Prostate gland (tissue), 2 donors: ENCODE results near the gene NCCRP1. TPM values are rescaled to one million over a fixed set of nuclear protein-coding genes. Genes with fewer than 3 reads are reported as not detected.

Experiments
- DNase-seq: peaks from one replicate; pipeline ENCODE4 v3.0.0-alpha.2; 2019; ENCODE audit warnings: low spot score
- H3K27ac ChIP-seq, 2 donors: fragments of 200-600 bp; sonication (generic); 2 replicates each; pipeline ENCODE4 v1.5.1; 2017 to 2019
- H3K27me3 ChIP-seq: fragments of 200-600 bp; sonication (generic); replicated peaks from 2 replicates; pipeline ENCODE4 v1.5.1; 2019; ENCODE audit not compliant: insufficient read depth
- H3K36me3 ChIP-seq, 2 donors: fragments of 200-600 bp; sonication (generic); 1 replicate in 1 of 2; 2 replicates in 1 of 2; pipeline versions ENCODE4 v1.5.1 to v1.8.1; 2017 to 2019
- H3K4me1 ChIP-seq: fragments of 200-600 bp; sonication (generic); replicated peaks from 2 replicates; pipeline ENCODE4 v1.5.1; 2019
- H3K4me3 ChIP-seq, 2 donors: fragments of 200-600 bp; sonication (generic); 2 replicates each; pipeline ENCODE4 v1.5.1; 2017 to 2019
- H3K9me3 ChIP-seq: fragments of 200-600 bp; sonication (generic); 2 replicates; pipeline ENCODE4 v1.5.1; 2017
- POLR2A ChIP-seq: fragments of 450-650 bp; IDR thresholded peaks from one replicate; pipeline ENCODE4 v1.6.1; 2016; ENCODE audit warnings: antibody characterized with exemption, mild to moderate bottlenecking
- POLR2AphosphoS5 ChIP-seq: sonication (generic); formaldehyde crosslinking; IDR thresholded peaks from one replicate; pipeline ENCODE4 v1.6.1; 2017; ENCODE audit warnings: antibody characterized with exemption
- WGBS: methylation state at CpG from one replicate; pipeline ENCODE4 v1.1.5; 2018; 5-methylcytosine and 5-hydroxymethylcytosine counted together
- intact Hi-C: fragments of 100-400 bp; cut with DNase I; formaldehyde crosslinking; loops from one replicate; pipeline ENCODE4 v1.14.2; 2022
- total RNA-seq, 2 donors: library from RNA; depleted of rRNA; stranded (reverse); fragments of >200 nt; gene quantifications; one replicate each; pipeline ENCODE4 v1.1.0, GENCODE V29; 2016
- TF ChIP-seq, protein P1 (sequence below), 4 experiments: fragments of 200-600 bp in 2 of 4; fragments of 450-650 bp in 2 of 4; sonication (generic) in 2 of 4; IDR thresholded peaks; 1 replicate in 3 of 4; 2 replicates in 1 of 4; pipeline ENCODE4 v1.5.1; 2016 to 2019; ENCODE audit warnings: antibody characterized with exemption in 4 of 4, mild to moderate bottlenecking in 2 of 4, moderate library complexity in 2 of 4

Gene NCCRP1
- total RNA-seq, 2 donors from 2014 or later = 1.4 to 2.7 TPM

DNA sequence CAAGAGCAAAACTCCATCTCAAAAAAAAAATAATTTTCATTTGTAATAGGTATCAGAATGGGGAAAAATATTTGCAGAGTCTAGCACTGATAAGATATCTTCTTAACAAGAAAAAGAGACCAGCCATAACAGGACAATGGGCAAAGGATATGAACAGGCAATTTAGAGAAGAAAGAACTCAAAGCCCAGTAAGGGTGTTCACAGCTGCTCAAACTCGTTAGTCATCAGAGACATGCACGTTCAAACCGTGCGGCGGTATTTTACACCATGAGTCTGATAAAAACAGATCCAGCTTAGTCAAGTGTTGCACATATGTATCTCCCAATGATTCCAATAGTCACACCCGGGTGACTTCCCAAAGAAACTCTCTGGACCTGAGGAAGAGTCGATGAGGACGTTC, 13.7 kb upstream of the NCCRP1 start:
- DNase-seq = no peak
- no peaks in the 10 kb centered on the region for H3K9me3 ChIP-seq
- TF ChIP-seq, protein P1, sequence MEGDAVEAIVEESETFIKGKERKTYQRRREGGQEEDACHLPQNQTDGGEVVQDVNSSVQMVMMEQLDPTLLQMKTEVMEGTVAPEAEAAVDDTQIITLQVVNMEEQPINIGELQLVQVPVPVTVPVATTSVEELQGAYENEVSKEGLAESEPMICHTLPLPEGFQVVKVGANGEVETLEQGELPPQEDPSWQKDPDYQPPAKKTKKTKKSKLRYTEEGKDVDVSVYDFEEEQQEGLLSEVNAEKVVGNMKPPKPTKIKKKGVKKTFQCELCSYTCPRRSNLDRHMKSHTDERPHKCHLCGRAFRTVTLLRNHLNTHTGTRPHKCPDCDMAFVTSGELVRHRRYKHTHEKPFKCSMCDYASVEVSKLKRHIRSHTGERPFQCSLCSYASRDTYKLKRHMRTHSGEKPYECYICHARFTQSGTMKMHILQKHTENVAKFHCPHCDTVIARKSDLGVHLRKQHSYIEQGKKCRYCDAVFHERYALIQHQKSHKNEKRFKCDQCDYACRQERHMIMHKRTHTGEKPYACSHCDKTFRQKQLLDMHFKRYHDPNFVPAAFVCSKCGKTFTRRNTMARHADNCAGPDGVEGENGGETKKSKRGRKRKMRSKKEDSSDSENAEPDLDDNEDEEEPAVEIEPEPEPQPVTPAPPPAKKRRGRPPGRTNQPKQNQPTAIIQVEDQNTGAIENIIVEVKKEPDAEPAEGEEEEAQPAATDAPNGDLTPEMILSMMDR (IDR thresholded peaks at IDR 0.05) = no peak
- TF ChIP-seq POLR2AphosphoS5 = no peak
- no peak for TF ChIP-seq POLR2A
- H3K4me3 ChIP-seq = no peak overlapping the region
- 94% methylated on average over 8 of the region's 8 CpGs for WGBS
- intact Hi-C loops = no loop called here
- H3K4me1 ChIP-seq = no peaks in the 10 kb centered on the region
- peaks cover 0 to 2% of the 10 kb centered on the region in 2 donors for H3K36me3 ChIP-seq
- H3K27me3 ChIP-seq = no peaks in the 10 kb centered on the region
- no peak overlapping the region for H3K27ac ChIP-seq

DNA sequence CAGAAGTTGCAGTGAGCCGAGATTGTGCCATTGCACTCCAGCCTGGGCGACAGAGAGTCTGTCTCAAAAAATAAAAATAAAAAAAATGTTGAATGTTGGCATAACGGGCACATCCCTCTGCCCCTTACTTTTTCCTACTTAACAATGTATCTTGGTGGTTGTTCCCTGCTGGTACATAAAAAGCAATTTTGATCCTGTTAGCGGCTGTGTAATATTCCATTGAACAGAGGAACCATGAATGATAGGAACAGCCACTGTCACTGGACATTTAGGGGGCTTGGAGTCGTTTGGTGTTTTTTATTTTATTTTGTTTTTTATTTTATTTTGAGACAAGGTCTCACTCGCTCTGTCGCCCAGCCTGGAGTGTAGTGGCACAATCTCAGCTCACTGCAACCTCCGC, 10.4 kb upstream of the NCCRP1 start:
- TF ChIP-seq, protein P1 (IDR thresholded peaks at IDR 0.05) = no peak
- TF ChIP-seq POLR2AphosphoS5 (no peak), POLR2A (no peak)
- no peak for DNase-seq
- Histone ChIP-seq H3K9me3 (no peaks in the 10 kb centered on the region), H3K36me3 (no peaks in the 10 kb centered on the region), H3K27ac (no peak overlapping the region), H3K4me1 (no peaks in the 10 kb centered on the region), H3K4me3 (no peak overlapping the region), H3K27me3 (no peaks in the 10 kb centered on the region)
- intact Hi-C loops = loop anchor here (5.0 kb wide), 1 partner anchor 64 kb away; no protein-coding TSS in a partner anchor
- 90% methylated on average over 8 of the region's 8 CpGs for WGBS

DNA sequence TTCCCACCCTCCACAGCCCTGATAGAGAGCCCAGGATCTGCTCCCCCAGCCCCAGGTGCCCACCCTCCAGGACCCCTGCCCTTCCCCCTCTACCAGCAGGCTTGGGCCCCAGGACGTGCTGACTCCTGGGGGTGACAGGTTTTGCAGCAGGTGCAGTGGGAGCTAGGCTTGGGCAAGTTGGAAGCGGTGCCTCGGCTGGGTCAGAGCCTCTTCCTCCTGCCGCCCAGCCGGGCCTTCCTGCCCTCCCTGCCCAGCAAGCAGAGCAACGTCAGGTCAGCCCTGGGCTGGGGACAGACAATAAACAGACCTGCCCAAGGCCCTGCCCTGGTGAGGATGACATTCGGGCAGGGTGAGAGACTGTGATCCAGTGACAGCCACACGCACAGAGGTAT, 9.2 kb upstream of the NCCRP1 start:
- Histone ChIP-seq H3K36me3 (no peaks in the 10 kb centered on the region), H3K4me3 (no peak overlapping the region), H3K27ac (no peak overlapping the region), H3K9me3 (no peaks in the 10 kb centered on the region), H3K4me1 (no peaks in the 10 kb centered on the region), H3K27me3 (no peaks in the 10 kb centered on the region)
- no peak for TF ChIP-seq POLR2A
- no peak for TF ChIP-seq POLR2AphosphoS5
- TF ChIP-seq, protein P1 (IDR thresholded peaks at IDR 0.05) = no peak
- WGBS = 36% methylated on average over 8 of the region's 8 CpGs
- intact Hi-C loops = loop anchor here (5.0 kb wide), 1 partner anchor 65 kb away; no protein-coding TSS in a partner anchor
- DNase-seq = no peak

DNA sequence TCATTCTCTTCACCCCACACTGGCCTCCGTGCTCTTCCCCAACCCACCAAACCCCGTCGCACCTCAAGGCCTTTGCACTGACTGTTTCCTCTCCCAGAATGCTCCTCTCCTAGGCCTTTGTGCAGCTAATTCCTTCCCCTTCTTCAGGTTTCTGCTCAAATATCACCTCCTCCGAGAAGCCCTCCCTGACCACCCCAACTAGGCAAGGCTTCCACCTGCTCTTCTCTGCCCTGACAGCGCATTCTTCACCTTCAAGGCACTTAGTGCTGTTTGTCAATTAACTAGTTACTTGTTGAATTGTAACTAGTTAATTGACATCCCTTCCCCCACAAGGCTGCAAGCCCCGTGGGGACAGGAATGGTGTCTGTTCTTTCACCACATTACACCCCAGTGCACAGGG, 7.8 kb upstream of the NCCRP1 start:
- H3K4me1 ChIP-seq = no peaks in the 10 kb centered on the region
- H3K36me3 ChIP-seq = no peaks in the 10 kb centered on the region
- DNase-seq = no peak
- H3K4me3 ChIP-seq = no peak overlapping the region
- H3K27ac ChIP-seq = no peak overlapping the region
- H3K27me3 ChIP-seq = no peaks in the 10 kb centered on the region
- TF ChIP-seq POLR2A = no peak
- TF ChIP-seq, protein P1 (IDR thresholded peaks at IDR 0.05) = no peak
- no peak for TF ChIP-seq POLR2AphosphoS5
- intact Hi-C loops = loop anchor here (5.0 kb wide), 1 partner anchor 67 kb away; no protein-coding TSS in a partner anchor
- no peaks in the 10 kb centered on the region for H3K9me3 ChIP-seq
- WGBS = 73% methylated on average over 6 of the region's 6 CpGs

DNA sequence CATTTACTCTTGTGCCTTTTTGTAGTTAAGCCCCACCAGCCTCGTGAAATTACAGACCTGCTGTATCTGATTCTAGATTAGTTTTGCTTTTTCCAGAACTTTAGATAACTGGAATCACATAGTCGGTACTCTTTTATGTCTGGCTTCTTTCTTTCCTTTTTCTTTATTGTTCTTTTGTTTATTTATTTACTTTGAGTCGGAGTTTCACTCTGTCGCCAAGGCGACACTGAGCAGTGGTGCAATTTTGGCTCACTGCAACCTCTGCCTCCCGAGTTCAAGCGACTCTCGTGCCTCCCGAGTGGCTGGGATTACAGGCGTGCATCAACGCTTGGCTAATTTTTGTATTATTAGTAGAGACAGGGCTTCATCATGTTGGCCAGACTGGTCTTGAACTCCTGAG, 6.0 kb upstream of the NCCRP1 start:
- Histone ChIP-seq H3K27me3 (no peaks in the 10 kb centered on the region), H3K27ac (no peak overlapping the region), H3K4me3 (no peak overlapping the region), H3K36me3 (no peaks in the 10 kb centered on the region), H3K9me3 (no peaks in the 10 kb centered on the region), H3K4me1 (no peaks in the 10 kb centered on the region)
- WGBS = 39% methylated on average over 11 of the region's 11 CpGs
- TF ChIP-seq, protein P1 (IDR thresholded peaks at IDR 0.05) = no peak
- TF ChIP-seq POLR2AphosphoS5 = no peak
- TF ChIP-seq POLR2A = no peak
- no peak for DNase-seq
- intact Hi-C loops = no loop called here
